Measurements from ENCODE around the gene FSD2.

The FSD2 gene

GRCh38 chr15:82840166-82840565 lies 34.3 kb upstream of the FSD2 start:
- no peak for TF ChIP-seq CTCF (IDR thresholded peaks at IDR 0.05; ENCODE audit: control extremely low read depth, extremely low read depth, low read depth, missing control alignments)
- no peak for DNase-seq (ENCODE audit: extremely low spot score)
- ChIA-PET POLR2A (no interaction called here), CTCF (interaction anchor here (1.3 kb wide), 1 partner anchor 10 kb away, joined by 3 read pairs; no protein-coding TSS in a partner anchor)

- ChIA-PET POLR2A (no interaction called here), CTCF (interaction anchor here (1.0 kb wide), 1 partner anchor 10 kb away, joined by 3 read pairs; no protein-coding TSS in a partner anchor)
- no peak for TF ChIP-seq CTCF (IDR thresholded peaks at IDR 0.05; ENCODE audit: control extremely low read depth, extremely low read depth, low read depth, missing control alignments)
- DNase-seq (ENCODE audit: extremely low spot score), result no peak
These were observed 33.3 kb upstream of the FSD2 start for GRCh38 chr15:82839136-82839535.

- DNase-seq (ENCODE audit: extremely low spot score), result peak; percentile 3
- CTCF ChIA-PET, result interaction anchor here (0.9 to 1.6 kb wide), 3 partner anchors 9 to 11 kb away, joined by 3 to 6 read pairs (median 3); no protein-coding TSS in a partner anchor
- no peak for TF ChIP-seq CTCF (IDR thresholded peaks at IDR 0.05; ENCODE audit: control extremely low read depth, extremely low read depth, low read depth, missing control alignments)
- POLR2A ChIA-PET, result no interaction called here
These were observed 32.3 kb upstream of the FSD2 start for GRCh38 chr15:82838096-82838735.

GRCh38 chr15:82835391-82835917 lies 29.6 kb upstream of the FSD2 start:
- ChIA-PET CTCF (no interaction called here), POLR2A (no interaction called here)
- no peak for TF ChIP-seq CTCF (IDR thresholded peaks at IDR 0.05; ENCODE audit: control extremely low read depth, extremely low read depth, low read depth, missing control alignments)
- no peak for DNase-seq (ENCODE audit: extremely low spot score)

GRCh38 chr15:82833362-82833682 lies 27.5 kb upstream of the FSD2 start:
- ChIA-PET POLR2A (no interaction called here), CTCF (interaction anchor here (0.8 to 3.0 kb wide), 6 partner anchors 9 to 83 kb away, joined by 3 to 14 read pairs (median 4); no protein-coding TSS in a partner anchor)
- TF ChIP-seq CTCF (IDR thresholded peaks at IDR 0.05; ENCODE audit: control extremely low read depth, extremely low read depth, low read depth, missing control alignments), result no peak
- DNase-seq (ENCODE audit: extremely low spot score), result no peak

- DNase-seq (ENCODE audit: extremely low spot score), result peak; percentile 73
- no peak for TF ChIP-seq CTCF (IDR thresholded peaks at IDR 0.05; ENCODE audit: control extremely low read depth, extremely low read depth, low read depth, missing control alignments)
- ChIA-PET CTCF (interaction anchor here (0.7 to 3.0 kb wide), 9 partner anchors 9 to 178 kb away, joined by 3 to 14 read pairs (median 3); no protein-coding TSS in a partner anchor), POLR2A (interaction anchor here (1.0 kb wide), 1 partner anchor 22 kb away, joined by 7 read pairs; no protein-coding TSS in a partner anchor)
These were observed 26.9 kb upstream of the FSD2 start for GRCh38 chr15:82832601-82833361.

Measured in GM10248 (cell line).